GM21515 (cell line): ENCODE data around the gene NT5C1A.

Experiments
- ATAC-seq: cut with Tn5 transposase; IDR thresholded peaks from one replicate; pipeline ENCODE4 v1.9.1; 2021; ENCODE audit not compliant: unreplicated experiment

The NT5C1A gene

GRCh38 chr1:39639305-39640130, 32.4 kb downstream of the NT5C1A start, which contains the start of gene HEYL:
Gene HEYL (minus strand): TSS chr1:39639643. CDS start chr1:39639625, 18 bp downstream.
- no peak for ATAC-seq

GRCh38 chr1:39638965-39639304, 33.0 kb downstream of the NT5C1A start:
- no peak for ATAC-seq

GRCh38 chr1:39637361-39637760, 34.5 kb downstream of the NT5C1A start:
- ATAC-seq: no peak

GRCh38 chr1:39635871-39636210, 36.1 kb downstream of the NT5C1A start:
- ATAC-seq: no peak

- no peak for ATAC-seq
Measured at GRCh38 chr1:39635205-39635870, 36.6 kb downstream of the NT5C1A start.

- ATAC-seq: no peak
Measured at GRCh38 chr1:39633422-39633821, 38.5 kb downstream of the NT5C1A start.

- ATAC-seq: no peak
Measured at GRCh38 chr1:39632682-39633417, 39.1 kb downstream of the NT5C1A start.

- ATAC-seq: no peak
Measured at GRCh38 chr1:39632323-39632681, 39.6 kb downstream of the NT5C1A start.

GRCh38 chr1:39631361-39632322, 40.3 kb downstream of the NT5C1A start:
- no peak for ATAC-seq

- ATAC-seq: no peak
Measured at GRCh38 chr1:39628807-39629350, 43.0 kb downstream of the NT5C1A start.

- ATAC-seq: no peak
Measured at GRCh38 chr1:39626646-39627045, 45.3 kb downstream of the NT5C1A start.

GRCh38 chr1:39625462-39626273, 46.2 kb downstream of the NT5C1A start:
- no peak for ATAC-seq

- no peak for ATAC-seq
Measured at GRCh38 chr1:39625009-39625408, 46.9 kb downstream of the NT5C1A start.

GRCh38 chr1:39623053-39623452, 48.9 kb downstream of the NT5C1A start:
- no peak for ATAC-seq

GRCh38 chr1:39622427-39622826, 49.5 kb downstream of the NT5C1A start:
- ATAC-seq: no peak

- no peak for ATAC-seq
Measured at GRCh38 chr1:39620659-39621165, 51.2 kb downstream of the NT5C1A start.

- ATAC-seq: no peak
Measured at GRCh38 chr1:39617488-39618049, 54.3 kb downstream of the NT5C1A start.

- no peak for ATAC-seq
Measured at GRCh38 chr1:39615086-39615673, 56.7 kb downstream of the NT5C1A start.

- no peak for ATAC-seq
Measured at GRCh38 chr1:39614488-39614887, 57.4 kb downstream of the NT5C1A start.
